GM18508 (cell line): Measurements from ENCODE around the gene SSPN.
A peak's percentile ranks its signal among the peaks of the same experiment; 100 is the strongest.

Source experiments
- ATAC-seq: cut with Tn5 transposase; IDR thresholded peaks from one replicate; pipeline ENCODE4 v1.9.1; 2021; ENCODE audit warnings: moderate number of reproducible peaks; ENCODE audit not compliant: insufficient read depth, unreplicated experiment

Gene SSPN

GRCh38 chr12:26279908-26280307 lies 84.5 kb downstream of the SSPN start:
- ATAC-seq = no peak

- no peak for ATAC-seq
Observed at GRCh38 chr12:26280869-26281268, 85.5 kb downstream of the SSPN start.

DNA sequence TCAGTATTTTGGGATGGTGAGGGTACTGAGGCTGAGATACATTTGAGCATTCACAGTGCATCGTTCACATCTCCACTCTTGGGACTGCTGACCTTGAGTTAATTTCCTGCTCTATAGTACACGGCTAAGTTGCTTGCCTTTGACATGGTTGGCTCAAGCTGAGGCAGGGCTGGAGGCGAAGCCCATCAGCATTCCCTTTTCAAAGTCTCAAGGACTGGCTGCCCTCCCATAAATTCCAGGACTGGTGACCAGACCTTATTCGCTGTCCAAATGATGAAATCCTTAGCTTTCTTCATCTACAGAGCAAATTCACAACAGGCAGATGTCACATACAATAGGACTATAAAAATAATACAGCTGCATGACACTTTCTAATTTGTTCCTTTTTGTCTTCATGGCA lies 85.9 kb downstream of the SSPN start:
- no peak for ATAC-seq

GRCh38 chr12:26282339-26282940 lies 87.1 kb downstream of the SSPN start:
- no peak for ATAC-seq

DNA sequence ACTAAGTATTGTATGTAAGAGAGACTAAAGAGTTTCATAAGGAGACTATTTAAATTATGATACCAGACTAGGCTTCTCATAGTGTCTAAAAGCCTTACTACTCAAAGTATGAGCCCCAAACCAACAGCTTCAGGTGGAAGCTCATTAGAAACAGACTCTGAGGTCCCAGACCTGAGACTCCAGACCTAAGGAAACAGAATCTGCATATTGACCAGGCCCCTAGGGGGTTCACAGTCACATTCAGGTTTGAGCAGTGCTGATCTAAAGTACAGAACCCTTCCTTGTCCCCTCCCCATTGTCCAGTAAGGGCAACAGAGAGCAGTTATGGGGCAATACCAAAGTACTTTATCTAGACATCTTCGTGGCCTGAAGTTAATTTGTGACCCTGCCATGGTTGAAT lies 87.7 kb downstream of the SSPN start:
- ATAC-seq = no peak

- ATAC-seq = no peak
Observed at GRCh38 chr12:26283617-26284016, 88.2 kb downstream of the SSPN start.

- no peak for ATAC-seq
Observed at GRCh38 chr12:26285401-26285800, 90.0 kb downstream of the SSPN start.

DNA sequence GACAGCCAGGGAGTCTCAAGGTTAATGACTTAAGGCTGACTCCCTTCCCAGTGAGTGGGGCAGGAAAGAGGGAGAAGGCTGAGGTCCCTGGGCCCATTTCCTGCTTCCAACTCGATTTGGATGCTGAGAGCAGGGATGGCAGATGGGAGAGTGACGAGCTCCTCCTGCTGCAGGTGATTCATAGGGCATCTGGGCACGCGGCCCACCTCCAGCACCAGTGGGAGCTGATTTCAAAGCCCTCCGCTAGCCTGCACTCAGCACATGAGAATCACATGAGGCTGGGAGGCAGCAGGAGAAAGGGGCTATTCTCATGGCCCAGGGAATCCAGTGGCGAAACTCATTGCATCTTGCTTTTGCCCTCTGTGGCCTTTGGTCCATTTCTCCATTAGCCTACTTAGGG lies 90.8 kb downstream of the SSPN start:
- no peak for ATAC-seq

- ATAC-seq = no peak
Observed at GRCh38 chr12:26287671-26288381, 92.5 kb downstream of the SSPN start.

GRCh38 chr12:26290565-26290964 lies 95.2 kb downstream of the SSPN start:
- no peak for ATAC-seq

GRCh38 chr12:26292596-26292995 lies 97.2 kb downstream of the SSPN start:
- ATAC-seq = no peak

DNA sequence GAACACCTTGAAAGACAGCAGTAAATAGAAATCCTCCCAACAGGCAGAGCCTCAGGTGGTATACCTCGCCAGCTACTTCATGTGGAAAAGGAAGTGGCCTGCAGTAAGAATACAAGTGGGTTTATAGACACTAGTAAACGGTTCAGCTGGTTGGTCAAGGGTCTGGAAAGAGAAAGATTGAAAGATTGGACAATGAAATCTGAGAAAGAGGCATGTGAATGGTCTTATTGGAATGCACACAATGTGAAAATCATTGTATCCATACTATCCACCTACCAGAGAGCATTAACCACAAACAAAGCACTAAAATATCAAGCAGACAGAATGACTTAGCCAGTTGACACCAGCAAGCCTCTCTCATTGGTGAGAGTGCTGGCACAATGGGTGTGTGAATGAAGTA lies 98.2 kb downstream of the SSPN start:
- ATAC-seq = no peak

DNA sequence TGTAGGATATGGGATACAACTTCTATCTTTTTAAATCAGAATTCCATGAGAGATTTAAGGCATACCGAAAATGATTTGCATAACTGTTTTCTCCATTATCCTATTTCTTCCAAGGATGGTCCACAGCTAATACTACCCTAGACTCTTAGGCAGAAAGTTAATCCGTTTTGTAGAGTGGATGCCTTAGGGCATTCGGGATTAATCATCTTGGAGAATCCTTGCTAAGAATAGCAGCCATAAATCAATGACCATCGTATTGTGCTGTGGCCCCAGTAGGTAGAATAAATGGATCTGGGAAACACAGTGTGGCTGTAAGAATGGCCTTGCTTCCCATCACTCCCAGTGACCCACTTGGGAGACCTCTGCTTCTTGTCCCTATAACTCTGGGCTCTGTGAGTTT lies 99.6 kb downstream of the SSPN start:
- ATAC-seq = no peak

- ATAC-seq = no peak
Observed at GRCh38 chr12:26297396-26298070, 102.2 kb downstream of the SSPN start.

DNA sequence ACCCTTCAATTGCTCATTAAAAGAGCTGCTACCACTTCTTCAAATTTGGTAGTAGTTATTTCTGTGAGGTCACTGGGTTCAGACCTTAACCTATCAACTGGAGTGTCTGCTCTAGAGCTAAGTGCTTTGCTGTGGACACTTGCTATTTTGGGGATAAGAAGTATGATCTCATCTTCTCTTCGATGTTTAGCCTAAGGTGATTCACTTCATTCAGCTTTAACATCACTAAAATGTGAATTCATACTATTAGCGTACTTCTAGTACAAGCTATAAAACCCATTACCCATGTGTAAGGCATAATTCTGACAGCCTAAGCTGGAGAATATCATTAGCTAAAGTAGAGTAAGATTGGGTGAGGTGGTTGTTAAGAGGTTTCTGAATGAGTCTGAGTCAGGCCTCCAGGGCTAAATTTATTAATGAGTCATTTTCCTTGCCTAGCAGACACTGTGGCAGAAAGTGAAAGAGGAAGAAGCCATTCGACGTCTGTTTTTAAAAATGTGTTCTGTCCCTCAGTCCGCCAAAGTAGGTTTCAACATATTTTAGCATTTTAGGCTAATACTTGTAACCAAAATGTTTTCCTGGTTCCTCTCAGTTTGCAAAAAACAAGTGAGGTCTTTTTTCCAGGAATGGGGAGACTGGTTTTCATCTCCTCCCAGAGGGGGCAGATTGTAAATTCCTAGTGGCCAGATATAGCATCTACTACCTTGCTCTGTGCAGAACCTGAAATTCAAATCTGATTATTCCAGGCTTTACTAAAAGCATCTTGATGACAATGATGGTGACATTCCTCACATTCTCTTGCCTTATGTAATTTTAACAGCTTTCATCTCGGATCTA lies 103.6 kb downstream of the SSPN start:
- ATAC-seq = peak; percentile 96

- no peak for ATAC-seq
Observed at GRCh38 chr12:26299751-26300150, 104.4 kb downstream of the SSPN start.
